Gastroesophageal sphincter (tissue), 4 donors: ENCODE data around the gene KAZN. TPM values are rescaled to one million over a fixed set of nuclear protein-coding genes. Genes with fewer than 3 reads are reported as not detected.

Experiments
- ATAC-seq: fragments of 150-250 bp; one replicate; pipeline ENCODE4 v1.9.1; 2016; ENCODE audit warnings: mild to moderate bottlenecking, moderate library complexity
- H3K27ac ChIP-seq, 4 donors: fragments of 200-600 bp; sonication (generic) in 3 of 4; 1 replicate in 3 of 4; 2 replicates in 1 of 4; pipeline ENCODE4 v1.5.1; 2016 to 2019
- H3K27me3 ChIP-seq: fragments of 200-600 bp; sonication (generic); one replicate; pipeline ENCODE4 v1.5.1; 2019
- H3K36me3 ChIP-seq, 2 donors: fragments of 200-600 bp; sonication (generic); one replicate each; pipeline ENCODE4 v1.5.1; 2019; ENCODE audit warnings: control low read depth in 1 of 2
- H3K4me1 ChIP-seq, 3 donors: fragments of 200-600 bp; sonication (generic); 1 replicate in 2 of 3; 2 replicates in 1 of 3; pipeline ENCODE4 v1.5.1; 2016 to 2019; ENCODE audit warnings: control low read depth in 2 of 3
- H3K4me3 ChIP-seq, 2 donors: fragments of 200-600 bp; sonication (generic); one replicate each; pipeline ENCODE4 v1.5.1; 2019; ENCODE audit warnings: mild to moderate bottlenecking in 1 of 2, moderate library complexity in 1 of 2
- H3K9me3 ChIP-seq, 3 donors: fragments of 200-600 bp; sonication (generic); one replicate each; pipeline ENCODE4 v1.5.1; 2017 to 2019; ENCODE audit warnings: control low read depth in 2 of 3
- CTCF ChIP-seq, 4 experiments: fragments of 200-600 bp in 2 of 4; fragments of 450-650 bp in 2 of 4; sonication (generic) in 1 of 4; IDR thresholded peaks; one replicate each; pipeline ENCODE4 v1.5.1; 2017 to 2019; ENCODE audit warnings: antibody characterized with exemption in 4 of 4, mild to moderate bottlenecking in 2 of 4, moderate library complexity in 2 of 4
- EP300 ChIP-seq: sonication (generic); formaldehyde crosslinking; IDR thresholded peaks from one replicate; pipeline ENCODE4 v1.6.1; 2017; ENCODE audit warnings: antibody characterized with exemption, mild to moderate bottlenecking
- POLR2A ChIP-seq, 2 donors: fragments of 450-650 bp; IDR thresholded peaks; one replicate each; pipeline ENCODE4 v1.6.1; 2017; ENCODE audit warnings: antibody characterized with exemption in 2 of 2, mild to moderate bottlenecking in 2 of 2, moderate library complexity in 1 of 2
- POLR2AphosphoS5 ChIP-seq: sonication (generic); formaldehyde crosslinking; IDR thresholded peaks from one replicate; pipeline ENCODE4 v1.6.1; 2017; ENCODE audit warnings: antibody characterized with exemption
- WGBS, 2 donors: methylation state at CpG; one replicate each; pipeline ENCODE4 v1.1.5; 2018; ENCODE audit warnings: low coverage in 1 of 2; 5-methylcytosine and 5-hydroxymethylcytosine counted together
- total RNA-seq, 4 donors: library from RNA; depleted of rRNA; stranded (reverse); fragments of >200 nt; gene quantifications; one replicate each; pipeline ENCODE4 v1.1.0, GENCODE V29; 2016

The KAZN gene
- total RNA-seq, 4 donors from 2014 or later = 6.5 to 16.6 (median 11.5) TPM

GRCh38 chr1:15035236-15035635 lies 436.8 kb downstream of the KAZN start:
- 100% methylated on average over 2 of the region's 3 CpGs; no CpG with 5 or more reads in 1 of the 2 donors for WGBS, 2 donors
- ATAC-seq = no peak
- H3K4me3 ChIP-seq = no peak overlapping the region

GRCh38 chr1:15036101-15036500 lies 437.6 kb downstream of the KAZN start:
- whole genome bisulfite sequencing, 2 donors = 80 to 100% methylated on average over 1 of the region's 10 CpGs
- Histone ChIP-seq H3K9me3 (no peaks in the 10 kb centered on the region), H3K4me3 (no peak overlapping the region), H3K27ac (no peak overlapping the region), H3K4me1 (no peaks in the 10 kb centered on the region), H3K36me3 (peaks cover 0 to 12% of the 10 kb centered on the region in 2 donors), H3K27me3 (no peaks in the 10 kb centered on the region)
- TF ChIP-seq EP300 (no peak), POLR2AphosphoS5 (no peak), CTCF (IDR thresholded peaks at IDR 0.05) (no peak), POLR2A (IDR thresholded peaks at IDR 0.05) (no peak)
- ATAC-seq = no peak

More at GRCh38 chr1:15035236-15035635, 436.8 kb downstream of the KAZN start:
- Histone ChIP-seq H3K27ac (no peak overlapping the region), H3K9me3 (no peaks in the 10 kb centered on the region), H3K36me3 (peaks cover 0 to 12% of the 10 kb centered on the region in 2 donors), H3K27me3 (no peaks in the 10 kb centered on the region), H3K4me1 (no peaks in the 10 kb centered on the region)
- TF ChIP-seq POLR2AphosphoS5 (no peak), POLR2A (IDR thresholded peaks at IDR 0.05) (no peak), CTCF (IDR thresholded peaks at IDR 0.05) (no peak), EP300 (no peak)

- Histone ChIP-seq H3K4me3 (no peak overlapping the region), H3K9me3 (no peaks in the 10 kb centered on the region), H3K27ac (no peak overlapping the region), H3K36me3 (peaks cover 0 to 12% of the 10 kb centered on the region in 2 donors), H3K4me1 (no peaks in the 10 kb centered on the region), H3K27me3 (no peaks in the 10 kb centered on the region)
- TF ChIP-seq POLR2A (IDR thresholded peaks at IDR 0.05) (no peak), CTCF (IDR thresholded peaks at IDR 0.05) (no peak), POLR2AphosphoS5 (no peak), EP300 (no peak)
- 79 to 85% methylated on average over 6 to 7 of the region's 7 CpGs for WGBS, 2 donors
- ATAC-seq = no peak
These were observed 439.9 kb downstream of the KAZN start for GRCh38 chr1:15038232-15039016.

- no peak overlapping the region for H3K27ac ChIP-seq
- 62 to 89% methylated on average over 2 to 9 of the region's 9 CpGs for WGBS, 2 donors
- H3K4me1 ChIP-seq = no peaks in the 10 kb centered on the region
- ATAC-seq = no peak
- H3K4me3 ChIP-seq = no peak overlapping the region
- TF ChIP-seq CTCF (IDR thresholded peaks at IDR 0.05) (no peak), POLR2AphosphoS5 (no peak)
- H3K9me3 ChIP-seq = no peaks in the 10 kb centered on the region
- H3K36me3 ChIP-seq = peaks cover 0 to 16% of the 10 kb centered on the region in 2 donors
- no peaks in the 10 kb centered on the region for H3K27me3 ChIP-seq
These were observed 440.6 kb downstream of the KAZN start for GRCh38 chr1:15039017-15039648.
